ENCODE data around the gene COL4A1. TPM values are rescaled to one million over a fixed set of nuclear protein-coding genes. Genes with fewer than 3 reads are reported as not detected.
"Not testable (repeated sequence)": the region's sequence is repeated elsewhere in the genome, so short reads cannot be mapped to it uniquely, and the experiment has no call there.

COL4A1 gene
- total RNA-seq, 4 donors from 2014 or later: 278 to 618 (median 440) TPM

DNA sequence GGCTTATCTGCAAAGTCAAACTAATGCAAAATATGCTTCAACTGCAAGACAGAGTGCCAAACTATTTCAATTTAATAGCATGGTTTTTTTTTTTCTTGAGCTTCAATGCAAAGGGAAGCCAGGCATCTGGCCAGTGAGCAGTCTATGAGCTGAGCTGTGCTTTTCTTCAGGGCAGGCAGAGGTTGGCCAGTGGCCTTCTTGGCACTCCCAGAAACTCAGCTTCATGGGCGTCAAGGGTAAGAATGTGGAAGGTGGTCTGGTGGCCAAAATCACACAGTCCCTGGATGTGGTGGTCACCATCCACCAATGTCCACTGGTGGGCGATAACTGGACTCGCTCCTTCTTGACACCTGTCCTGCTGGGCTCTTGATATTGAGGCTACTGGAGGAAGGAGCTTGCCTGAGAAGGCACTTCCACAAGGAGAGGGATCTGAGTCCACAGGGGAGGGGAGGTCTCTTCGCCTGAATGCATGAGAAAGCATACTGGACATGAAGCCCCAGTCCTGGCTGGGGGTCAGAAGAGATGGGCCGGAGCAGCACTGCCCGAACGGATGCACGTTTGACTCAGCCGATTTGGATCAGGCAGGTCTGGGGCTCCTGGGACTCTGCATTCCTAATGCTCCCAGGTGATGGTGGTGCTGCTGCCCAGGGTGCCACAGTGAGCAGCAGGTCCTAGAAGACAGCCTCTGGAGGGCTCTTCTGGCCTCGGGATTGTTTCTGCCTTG is 17.2 kb upstream of the COL4A1 start:
- Histone ChIP-seq H3K4me3 (no peak overlapping the region), H3K27me3 (no peaks in the 10 kb centered on the region), H3K9me3 (no peaks in the 10 kb centered on the region), H3K4me1 (peaks cover 5 to 100% (median 61%) of the 10 kb centered on the region in 3 donors), H3K27ac (peak overlapping the region; percentile 26 to 99 (median 89)), H3K36me3 (no peaks in the 10 kb centered on the region)
- ATAC-seq: no peak
- TF ChIP-seq EP300 (IDR thresholded peaks at IDR 0.05) (no peak), POLR2AphosphoS5 (IDR thresholded peaks at IDR 0.05) (no peak), POLR2A (IDR thresholded peaks at IDR 0.05) (no peak)
- TF ChIP-seq, protein P1, sequence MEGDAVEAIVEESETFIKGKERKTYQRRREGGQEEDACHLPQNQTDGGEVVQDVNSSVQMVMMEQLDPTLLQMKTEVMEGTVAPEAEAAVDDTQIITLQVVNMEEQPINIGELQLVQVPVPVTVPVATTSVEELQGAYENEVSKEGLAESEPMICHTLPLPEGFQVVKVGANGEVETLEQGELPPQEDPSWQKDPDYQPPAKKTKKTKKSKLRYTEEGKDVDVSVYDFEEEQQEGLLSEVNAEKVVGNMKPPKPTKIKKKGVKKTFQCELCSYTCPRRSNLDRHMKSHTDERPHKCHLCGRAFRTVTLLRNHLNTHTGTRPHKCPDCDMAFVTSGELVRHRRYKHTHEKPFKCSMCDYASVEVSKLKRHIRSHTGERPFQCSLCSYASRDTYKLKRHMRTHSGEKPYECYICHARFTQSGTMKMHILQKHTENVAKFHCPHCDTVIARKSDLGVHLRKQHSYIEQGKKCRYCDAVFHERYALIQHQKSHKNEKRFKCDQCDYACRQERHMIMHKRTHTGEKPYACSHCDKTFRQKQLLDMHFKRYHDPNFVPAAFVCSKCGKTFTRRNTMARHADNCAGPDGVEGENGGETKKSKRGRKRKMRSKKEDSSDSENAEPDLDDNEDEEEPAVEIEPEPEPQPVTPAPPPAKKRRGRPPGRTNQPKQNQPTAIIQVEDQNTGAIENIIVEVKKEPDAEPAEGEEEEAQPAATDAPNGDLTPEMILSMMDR (IDR thresholded peaks at IDR 0.05): no peak
- 74 to 79% methylated on average over 4 of the region's 10 CpGs for WGBS, 2 donors (ENCODE audit: low coverage in 1 of 2)

DNA sequence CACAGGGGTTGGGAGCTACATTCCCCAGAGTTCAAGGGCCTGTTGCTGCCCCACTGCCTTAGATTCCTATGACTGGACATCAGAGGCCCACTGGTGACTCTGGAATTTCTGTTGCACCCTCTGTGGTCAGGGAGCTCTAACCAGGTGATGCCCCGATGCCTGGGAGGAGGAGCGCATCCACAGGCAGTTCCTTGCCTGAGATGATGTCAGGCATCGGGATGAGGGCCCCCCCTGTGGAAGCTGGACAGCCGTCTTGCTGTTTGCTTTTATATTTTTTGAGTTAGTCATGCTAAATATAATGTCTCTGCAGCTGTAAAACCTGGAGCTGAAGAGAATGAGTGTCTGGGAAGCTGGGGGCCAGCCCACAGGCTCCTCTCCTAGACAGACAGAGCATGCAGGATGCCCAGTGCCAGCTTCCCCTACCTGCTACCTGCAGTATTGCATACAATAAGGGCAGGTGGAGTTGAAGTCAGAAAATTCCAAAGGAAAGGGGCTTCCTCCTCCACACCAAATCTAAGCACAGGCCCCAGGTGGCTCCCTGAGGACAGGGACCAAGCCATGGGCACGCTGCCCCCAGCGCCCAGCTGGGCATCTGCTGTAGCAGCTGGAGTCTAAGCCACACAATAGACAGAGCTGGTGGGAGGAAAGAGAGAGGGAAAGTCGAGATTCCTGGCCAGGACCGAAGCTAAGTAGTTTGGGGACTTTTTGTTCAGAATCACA is 16.4 kb upstream of the COL4A1 start:
- no peak for ATAC-seq
- Histone ChIP-seq H3K4me3 (no peak overlapping the region), H3K9me3 (no peaks in the 10 kb centered on the region), H3K27ac (peak overlapping the region in 3 of 4 donors; percentile 84 to 99 (median 94)), H3K36me3 (no peaks in the 10 kb centered on the region), H3K4me1 (peaks cover 5 to 100% (median 61%) of the 10 kb centered on the region in 3 donors), H3K27me3 (no peaks in the 10 kb centered on the region)
- TF ChIP-seq EP300 (IDR thresholded peaks at IDR 0.05) (no peak), POLR2AphosphoS5 (IDR thresholded peaks at IDR 0.05) (peak; percentile 39)
- TF ChIP-seq, protein P1 (IDR thresholded peaks at IDR 0.05): peak in 3 of 4 experiments; percentile 18 to 28 (median 19)
- 42% methylated on average over 4 of the region's 8 CpGs; no CpG with 5 or more reads in 1 of the 2 donors for WGBS, 2 donors (ENCODE audit: low coverage in 1 of 2)

DNA sequence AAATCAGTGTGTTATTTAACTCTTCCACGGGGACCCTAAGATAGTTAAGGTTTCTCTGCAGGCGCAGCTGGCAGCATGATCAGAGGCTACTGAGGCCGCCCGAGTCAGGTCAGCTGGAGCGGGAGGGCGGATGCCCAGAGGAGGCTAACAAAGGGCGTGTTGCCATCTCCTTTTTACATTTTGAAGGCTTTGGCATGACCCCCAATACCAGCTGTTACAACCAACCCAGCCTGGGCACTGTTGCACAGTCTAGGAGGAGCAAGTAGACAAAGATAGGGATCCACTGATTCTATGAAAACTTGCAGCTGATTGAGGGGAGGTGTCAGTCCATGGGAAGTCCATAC is 15.8 kb upstream of the COL4A1 start:
- TF ChIP-seq, protein P1 (IDR thresholded peaks at IDR 0.05): no peak
- TF ChIP-seq POLR2A (IDR thresholded peaks at IDR 0.05) (no peak), POLR2AphosphoS5 (IDR thresholded peaks at IDR 0.05) (no peak), EP300 (IDR thresholded peaks at IDR 0.05) (no peak)
- WGBS, 2 donors (ENCODE audit: low coverage in 1 of 2): no CpG with 5 or more reads among the region's 7 CpGs
- no peaks in the 10 kb centered on the region for H3K36me3 ChIP-seq
- no peaks in the 10 kb centered on the region for H3K27me3 ChIP-seq
- no peak overlapping the region for H3K4me3 ChIP-seq
- ATAC-seq: no peak
- H3K27ac ChIP-seq: peak overlapping the region in 3 of 4 donors; percentile 84 to 99 (median 94)
- H3K4me1 ChIP-seq: peaks cover 5 to 100% (median 61%) of the 10 kb centered on the region in 3 donors
- no peaks in the 10 kb centered on the region for H3K9me3 ChIP-seq

DNA sequence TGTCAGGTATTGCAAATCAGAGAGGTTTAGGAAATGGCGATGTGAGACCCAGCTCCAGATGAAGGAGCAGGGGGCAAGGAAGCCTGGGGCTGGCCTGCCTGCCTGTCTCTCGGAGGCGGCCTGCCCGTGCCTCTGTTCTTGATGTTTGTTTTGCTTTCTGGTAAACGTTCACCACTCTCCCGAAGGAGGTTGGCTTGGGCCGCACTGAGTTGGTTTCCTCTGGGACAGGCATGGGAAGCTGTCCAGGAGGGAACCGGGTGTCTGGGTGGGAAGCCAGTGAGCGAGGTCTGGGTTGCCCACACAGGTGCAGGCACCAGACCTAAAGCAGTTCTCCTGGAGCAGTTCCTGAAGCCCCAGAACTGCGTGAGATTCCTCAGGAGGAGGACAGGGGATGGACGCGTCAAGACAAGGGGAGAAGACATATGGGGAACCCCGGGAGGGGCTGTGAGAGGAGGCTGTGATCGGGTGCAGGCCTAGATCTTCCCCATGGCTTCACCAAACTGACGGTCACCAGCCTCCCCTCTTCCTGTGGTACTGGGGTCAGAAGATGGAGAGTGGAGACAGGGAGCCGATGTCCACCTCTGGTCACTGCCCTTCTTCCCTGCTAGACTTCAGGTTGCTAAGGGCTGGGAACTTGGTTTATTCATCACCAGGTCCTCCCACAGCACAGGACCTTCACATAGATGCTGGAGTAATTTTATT is 15.3 kb upstream of the COL4A1 start:
- Histone ChIP-seq H3K4me3 (no peak overlapping the region), H3K27ac (peak overlapping the region; percentile 49 to 99 (median 89)), H3K9me3 (no peaks in the 10 kb centered on the region), H3K36me3 (peaks cover 0 to 4% of the 10 kb centered on the region in 2 donors), H3K4me1 (peaks cover 5 to 100% (median 64%) of the 10 kb centered on the region in 3 donors), H3K27me3 (no peaks in the 10 kb centered on the region)
- TF ChIP-seq POLR2AphosphoS5 (IDR thresholded peaks at IDR 0.05): no peak
- TF ChIP-seq POLR2A (IDR thresholded peaks at IDR 0.05): no peak
- no peak for TF ChIP-seq EP300 (IDR thresholded peaks at IDR 0.05)
- TF ChIP-seq, protein P1 (IDR thresholded peaks at IDR 0.05): no peak
- 29 to 37% methylated on average over 4 to 5 of the region's 16 CpGs for WGBS, 2 donors (ENCODE audit: low coverage in 1 of 2)
- no peak for ATAC-seq

DNA sequence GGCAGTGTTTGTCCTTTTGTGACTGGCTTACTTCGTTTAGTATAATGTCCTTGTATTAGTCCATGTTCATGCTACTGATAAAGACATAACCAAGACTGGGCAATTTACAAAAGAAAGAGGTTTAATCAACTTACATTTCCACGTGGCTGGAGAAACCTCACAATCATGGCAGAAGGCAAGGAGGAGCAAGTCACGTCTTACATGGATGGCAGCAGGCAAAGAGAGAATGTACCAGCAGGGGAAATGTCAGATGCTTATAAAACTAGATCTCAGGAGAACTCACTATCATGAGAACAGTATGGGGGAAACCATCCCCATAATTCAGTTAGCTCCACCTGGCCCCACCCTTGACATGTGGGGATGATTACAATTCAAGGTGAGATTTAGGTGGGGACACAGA is 14.6 kb upstream of the COL4A1 start:
- H3K27ac ChIP-seq: peak overlapping the region; percentile 49 to 99 (median 89)

More for the DNA sequence above, 14.6 kb upstream of the COL4A1 start:
- 57 to 63% methylated on average over 2 to 3 of the region's 3 CpGs for WGBS, 2 donors (ENCODE audit: low coverage in 1 of 2)
- not testable (repeated sequence) for ATAC-seq, H3K9me3 ChIP-seq, H3K27me3 ChIP-seq, H3K4me3 ChIP-seq
- peaks cover 0 to 11% of the 10 kb centered on the region in 2 donors for H3K36me3 ChIP-seq
- peaks cover 5 to 100% (median 60%) of the 10 kb centered on the region in 3 donors for H3K4me1 ChIP-seq

Data from gastroesophageal sphincter (tissue), 4 donors.